GM06990 (cell line): Measurements from ENCODE around the gene STARD5.

Experiments
- DNase-seq: peaks from one replicate; pipeline ENCODE4 v3.0.0-alpha.2; 2011; ENCODE audit not compliant: insufficient read length; ENCODE audit errors: extremely low read depth
- H3K27me3 ChIP-seq: replicated peaks from 2 replicates; pipeline ENCODE4 v1.6.0; 2011; ENCODE audit warnings: low read length; ENCODE audit not compliant: control insufficient read depth, insufficient read depth
- H3K36me3 ChIP-seq: 2 replicates; pipeline ENCODE4 v1.5.1; 2011; ENCODE audit warnings: low read length; ENCODE audit not compliant: control insufficient read depth, insufficient read depth
- H3K4me3 ChIP-seq: replicated peaks from 2 replicates; pipeline ENCODE4 v1.5.1; 2011; ENCODE audit warnings: low read depth, mild to moderate bottlenecking, control low read depth, low read length
- CTCF ChIP-seq: IDR thresholded peaks from 2 replicates; pipeline ENCODE4 v1.5.1; 2011; ENCODE audit warnings: low read length, control low read depth, mild to moderate bottlenecking, inconsistent platforms; ENCODE audit not compliant: insufficient read depth, poor library complexity, severe bottlenecking

STARD5 gene

GRCh38 chr15:81330366-81331090 is 6.6 kb upstream of the STARD5 start:
- Histone ChIP-seq H3K27me3 (no peaks in the 10 kb centered on the region), H3K36me3 (no peaks in the 10 kb centered on the region), H3K4me3 (no peak overlapping the region)
- DNase-seq: no peak
- TF ChIP-seq CTCF: no peak

GRCh38 chr15:81329446-81329845 is 5.5 kb upstream of the STARD5 start:
- no peak for DNase-seq
- Histone ChIP-seq H3K36me3 (no peaks in the 10 kb centered on the region), H3K4me3 (no peak overlapping the region), H3K27me3 (no peaks in the 10 kb centered on the region)
- TF ChIP-seq CTCF: no peak

DNA sequence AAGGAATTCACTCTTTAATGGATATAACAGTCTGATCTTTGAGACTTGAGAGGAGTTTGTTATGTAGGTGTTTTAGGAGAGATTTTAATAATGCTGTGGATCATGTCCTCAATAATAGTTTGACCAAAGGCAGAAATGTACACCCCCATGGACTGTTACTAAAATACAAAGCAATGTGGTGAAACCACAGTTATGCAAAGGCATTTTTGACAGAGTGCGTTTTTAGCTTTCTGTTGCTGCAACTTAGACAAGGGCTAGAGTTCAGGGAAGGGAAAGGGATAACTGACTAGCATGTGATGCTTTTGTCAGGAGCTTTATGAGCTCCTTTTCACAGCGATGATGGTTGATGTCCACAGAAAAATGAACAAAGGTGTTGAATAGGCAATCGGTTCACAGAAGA is 3.6 kb upstream of the STARD5 start:
- H3K36me3 ChIP-seq: no peaks in the 10 kb centered on the region
- no peak for TF ChIP-seq CTCF
- no peak for DNase-seq
- no peak overlapping the region for H3K4me3 ChIP-seq
- no peaks in the 10 kb centered on the region for H3K27me3 ChIP-seq

DNA sequence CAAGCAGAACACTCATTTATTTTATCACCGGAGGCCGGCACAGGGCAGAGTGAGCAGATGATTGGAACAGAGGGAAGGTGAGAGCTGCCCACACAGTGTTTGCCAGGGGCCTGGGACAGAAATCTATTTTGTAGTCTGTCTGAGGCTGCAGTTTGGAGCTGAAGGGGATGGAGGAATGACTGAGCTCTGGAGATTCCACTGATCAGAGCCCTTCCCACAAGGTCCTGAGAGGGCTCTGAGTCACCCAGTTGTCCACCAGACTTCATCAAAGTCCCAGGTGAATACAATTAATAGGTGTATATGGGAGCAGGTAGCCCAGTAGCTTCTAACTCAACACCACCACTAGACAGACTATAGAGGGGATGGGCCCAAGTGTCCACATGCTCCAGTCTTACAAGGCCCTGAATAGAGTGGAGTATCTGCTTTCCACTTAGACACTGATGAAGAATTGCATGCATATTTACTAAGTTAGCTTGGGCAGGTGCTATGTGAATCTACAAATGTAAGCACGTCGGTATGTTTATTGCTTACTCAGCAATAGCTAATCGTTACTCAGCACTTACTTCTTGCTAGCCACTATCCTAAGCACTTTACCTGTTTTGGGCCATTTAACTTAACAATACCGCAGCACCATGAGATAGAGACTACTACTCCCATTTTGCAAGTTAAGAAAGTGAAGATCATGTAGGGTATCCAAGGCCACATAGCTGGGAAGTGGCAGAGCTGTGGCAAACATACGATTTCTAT is 2.7 kb upstream of the STARD5 start:
- Histone ChIP-seq H3K27me3 (no peaks in the 10 kb centered on the region), H3K4me3 (no peak overlapping the region), H3K36me3 (0 out of 2 replicates have a peak, but pooled peaks cover 2% of the 10 kb centered on the region)
- TF ChIP-seq CTCF: no peak
- DNase-seq: no peak

DNA sequence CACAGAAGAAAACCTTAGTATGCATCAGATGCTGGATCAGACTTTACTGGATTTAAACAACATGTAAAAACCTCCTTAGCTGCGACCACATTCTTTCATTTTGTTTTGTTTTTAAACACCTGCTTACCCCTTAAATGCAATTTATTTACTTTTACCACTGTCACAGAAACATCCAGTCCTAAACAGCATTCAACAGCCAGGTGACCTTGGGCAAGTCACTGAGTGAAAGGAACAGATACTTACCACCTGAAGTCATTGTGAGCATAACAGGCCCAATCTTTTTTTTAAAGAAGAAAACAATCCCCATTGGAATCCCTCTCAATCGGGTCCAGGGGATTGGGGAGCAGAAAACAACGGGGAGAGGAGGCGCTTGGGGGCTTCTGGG is 390 bp downstream of the STARD5 start:
- TF ChIP-seq CTCF: no peak
- no peaks in the 10 kb centered on the region for H3K27me3 ChIP-seq

More for the DNA sequence above, 390 bp downstream of the STARD5 start:
- DNase-seq: no peak
- peaks cover 11% of the 10 kb centered on the region for H3K36me3 ChIP-seq
- H3K4me3 ChIP-seq: peak overlapping the region; percentile 95
